Activated naive CD4-positive, alpha-beta T cell treated with anti-CD3 and anti-CD28 coated beads, Interleukin-2, amount 50 U/mL, for 24 hours (primary cell): ENCODE results near the gene ANKRD9.
"Not testable (repeated sequence)": the region's sequence is repeated elsewhere in the genome, so short reads cannot be mapped to it uniquely, and the experiment has no call there.

ENCODE experiments used
- H3K27ac Mint-ChIP-seq: one replicate; pipeline ENCODE4 v1.8.0; 2021; ENCODE audit warnings: mild to moderate bottlenecking, mixed read lengths
- H3K27me3 Mint-ChIP-seq: one replicate; pipeline ENCODE4 v1.8.0; 2021; ENCODE audit warnings: mixed read lengths
- H3K36me3 Mint-ChIP-seq: one replicate; pipeline ENCODE4 v1.8.0; 2021; ENCODE audit warnings: mixed read lengths
- H3K4me1 Mint-ChIP-seq: one replicate; pipeline ENCODE4 v1.8.0; 2021; ENCODE audit warnings: mixed read lengths
- H3K4me3 Mint-ChIP-seq: one replicate; pipeline ENCODE4 v1.8.0; 2021; ENCODE audit warnings: mild to moderate bottlenecking, mixed read lengths
- H3K9me3 Mint-ChIP-seq: one replicate; pipeline ENCODE4 v1.8.0; 2021; ENCODE audit warnings: mixed read lengths

ANKRD9 gene, protein sequence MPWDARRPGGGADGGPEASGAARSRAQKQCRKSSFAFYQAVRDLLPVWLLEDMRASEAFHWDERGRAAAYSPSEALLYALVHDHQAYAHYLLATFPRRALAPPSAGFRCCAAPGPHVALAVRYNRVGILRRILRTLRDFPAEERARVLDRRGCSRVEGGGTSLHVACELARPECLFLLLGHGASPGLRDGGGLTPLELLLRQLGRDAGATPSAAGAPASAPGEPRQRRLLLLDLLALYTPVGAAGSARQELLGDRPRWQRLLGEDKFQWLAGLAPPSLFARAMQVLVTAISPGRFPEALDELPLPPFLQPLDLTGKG

DNA sequence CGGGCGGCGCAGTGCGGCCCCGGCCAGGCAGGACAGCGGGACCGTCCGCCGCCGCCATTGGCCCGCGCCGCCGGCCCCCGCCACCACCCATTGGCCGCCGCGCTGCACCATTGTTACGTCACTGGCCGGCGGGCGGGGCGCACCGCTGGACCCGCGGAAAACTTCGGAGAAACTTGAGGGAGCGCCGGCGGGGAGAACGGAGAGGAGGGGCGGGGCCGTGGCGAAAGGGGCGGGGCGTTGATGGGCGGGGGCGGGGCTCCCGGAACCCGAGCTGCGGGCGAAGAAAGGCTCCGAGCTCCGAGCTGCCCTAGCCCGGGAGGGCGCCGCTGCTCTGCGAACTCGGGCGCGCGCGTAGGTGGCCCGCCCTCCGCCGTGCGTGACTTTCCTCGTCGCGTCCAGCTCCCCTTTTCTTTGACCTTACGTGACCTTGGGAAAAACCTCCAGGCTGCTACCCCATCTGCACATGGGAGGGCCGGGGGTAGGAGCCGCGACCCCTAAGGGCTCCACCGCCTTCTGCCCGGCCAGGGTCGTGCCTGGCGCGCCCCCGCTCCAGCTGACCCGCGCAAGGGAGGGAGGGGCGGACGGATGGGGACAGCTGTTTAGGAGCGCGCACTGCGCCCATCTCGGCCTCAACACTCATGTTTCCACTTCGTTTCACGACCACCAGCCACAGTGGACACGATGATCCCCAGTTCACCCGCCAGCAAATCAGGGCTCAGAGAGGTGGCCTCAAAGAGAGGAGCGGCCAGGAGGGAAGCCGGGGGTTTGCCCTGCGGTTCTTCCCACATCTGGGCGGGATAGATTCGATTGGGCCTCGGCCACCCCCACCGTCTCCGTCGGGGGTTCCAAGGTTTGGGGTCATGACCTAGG, at the start of gene ANKRD9:
Gene ANKRD9, minus strand, starts transcription at position 31 of the 870 bp plus-strand sequence. CDS start 1,887 bp downstream, outside the sequence.
- Mint-ChIP-seq H3K4me1 (peaks cover 8% of the 10 kb centered on the region), H3K9me3 (no peaks in the 10 kb centered on the region), H3K4me3 (peak within 1 kb of the TSS; percentile 89), H3K27me3 (no peaks in the 10 kb centered on the region), H3K36me3 (no peaks in the 10 kb centered on the region), H3K27ac (no peak within 1 kb of the TSS)

DNA sequence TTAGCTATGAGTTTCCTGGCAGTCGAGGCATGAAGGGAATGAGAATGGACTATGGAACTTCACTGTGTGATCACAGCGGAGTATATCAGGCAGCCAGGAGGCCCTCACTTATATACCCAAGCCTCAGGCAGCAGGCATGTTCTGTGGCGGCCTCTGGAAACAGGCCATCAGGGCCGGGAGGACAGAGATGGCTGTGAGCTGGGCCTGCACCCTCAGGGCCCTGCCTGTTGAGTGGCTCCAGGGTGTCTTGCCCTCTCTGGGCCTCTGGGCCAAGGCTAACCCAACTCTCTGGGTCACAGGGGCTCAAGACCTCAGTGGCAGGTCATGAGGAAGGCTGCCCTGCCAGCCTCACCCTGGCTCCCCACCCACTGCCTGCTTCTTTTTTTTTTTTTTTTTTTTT, 49.0 kb upstream of the ANKRD9 start:
- no peaks in the 10 kb centered on the region for H3K9me3 Mint-ChIP-seq
- H3K36me3 Mint-ChIP-seq = no peaks in the 10 kb centered on the region
- no peaks in the 10 kb centered on the region for H3K27me3 Mint-ChIP-seq
- no peak overlapping the region for H3K27ac Mint-ChIP-seq
- no peak overlapping the region for H3K4me3 Mint-ChIP-seq
- H3K4me1 Mint-ChIP-seq = no peaks in the 10 kb centered on the region

DNA sequence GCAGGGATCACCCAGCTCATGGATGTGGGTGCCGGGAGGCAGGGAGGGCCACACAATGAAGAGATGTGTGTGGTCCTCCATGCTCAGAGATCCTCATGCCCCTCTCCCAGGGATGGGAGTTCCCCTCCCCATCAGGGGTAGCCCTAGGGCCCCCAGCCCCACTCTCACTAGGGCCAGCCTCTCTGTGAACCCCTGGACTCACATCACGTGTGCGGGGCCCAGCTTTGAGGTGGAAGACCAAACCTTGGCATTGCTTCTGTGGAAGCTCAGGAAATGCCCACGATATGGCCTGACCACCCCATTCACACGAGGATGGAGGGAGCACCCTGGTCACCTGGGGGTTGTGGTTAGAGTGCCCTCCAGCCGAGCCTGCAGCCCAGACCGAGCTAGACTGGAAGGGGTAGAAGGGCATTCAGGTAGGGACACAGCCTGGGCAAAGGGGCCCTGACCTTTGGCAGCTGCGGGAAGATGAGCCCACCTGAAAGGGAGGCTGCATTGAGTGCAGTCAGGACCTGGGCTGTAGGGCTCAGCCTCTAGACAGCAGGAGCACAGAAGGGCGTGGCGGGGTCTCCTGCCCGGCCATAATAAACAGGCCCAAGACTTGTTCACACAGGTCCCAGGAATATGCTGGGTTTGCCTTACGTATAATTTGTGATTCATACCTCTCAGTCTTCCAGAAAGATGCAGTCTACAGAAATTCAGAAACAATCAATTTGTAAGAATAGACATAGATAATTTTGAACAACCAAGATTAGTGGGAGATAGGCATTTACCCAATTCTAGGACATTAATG, 48.1 kb upstream of the ANKRD9 start:
- no peaks in the 10 kb centered on the region for H3K4me1 Mint-ChIP-seq

DNA sequence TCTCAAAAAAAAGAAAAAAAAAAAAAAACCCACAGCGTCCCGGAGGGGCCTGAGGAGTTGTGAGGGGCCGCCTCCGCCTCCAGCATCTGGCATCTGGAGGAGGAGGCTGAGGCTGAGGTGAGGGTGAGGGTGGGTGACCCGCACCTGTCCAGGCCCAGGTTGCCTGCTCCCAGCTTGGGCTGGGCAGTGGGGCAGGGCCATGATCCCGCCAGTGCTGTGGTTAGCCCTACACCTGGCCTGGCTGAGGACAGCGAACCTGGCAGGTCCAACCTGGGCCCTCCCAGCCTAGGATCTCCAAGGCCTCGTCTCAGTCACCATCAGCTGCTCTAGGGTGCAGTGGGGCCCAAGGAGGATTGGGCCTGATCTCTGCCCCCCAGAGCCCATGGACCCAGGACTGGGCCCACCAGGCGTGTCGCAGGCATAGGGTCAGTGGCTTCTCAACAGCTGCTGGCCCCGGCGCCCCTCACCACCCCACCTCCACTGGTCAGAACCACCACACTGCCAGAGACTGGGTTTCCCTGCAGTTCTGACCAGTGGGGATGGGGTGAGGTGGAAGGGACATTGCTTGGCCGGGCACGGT, 46.6 kb upstream of the ANKRD9 start:
- Mint-ChIP-seq H3K27ac (no peak overlapping the region), H3K4me3 (peak overlapping the region; percentile 4), H3K9me3 (no peaks in the 10 kb centered on the region), H3K27me3 (no peaks in the 10 kb centered on the region), H3K36me3 (no peaks in the 10 kb centered on the region), H3K4me1 (no peaks in the 10 kb centered on the region)

More for the DNA sequence above, 48.1 kb upstream of the ANKRD9 start:
- no peak overlapping the region for H3K4me3 Mint-ChIP-seq
- no peak overlapping the region for H3K27ac Mint-ChIP-seq
- no peaks in the 10 kb centered on the region for H3K9me3 Mint-ChIP-seq
- no peaks in the 10 kb centered on the region for H3K36me3 Mint-ChIP-seq
- H3K27me3 Mint-ChIP-seq = no peaks in the 10 kb centered on the region

DNA sequence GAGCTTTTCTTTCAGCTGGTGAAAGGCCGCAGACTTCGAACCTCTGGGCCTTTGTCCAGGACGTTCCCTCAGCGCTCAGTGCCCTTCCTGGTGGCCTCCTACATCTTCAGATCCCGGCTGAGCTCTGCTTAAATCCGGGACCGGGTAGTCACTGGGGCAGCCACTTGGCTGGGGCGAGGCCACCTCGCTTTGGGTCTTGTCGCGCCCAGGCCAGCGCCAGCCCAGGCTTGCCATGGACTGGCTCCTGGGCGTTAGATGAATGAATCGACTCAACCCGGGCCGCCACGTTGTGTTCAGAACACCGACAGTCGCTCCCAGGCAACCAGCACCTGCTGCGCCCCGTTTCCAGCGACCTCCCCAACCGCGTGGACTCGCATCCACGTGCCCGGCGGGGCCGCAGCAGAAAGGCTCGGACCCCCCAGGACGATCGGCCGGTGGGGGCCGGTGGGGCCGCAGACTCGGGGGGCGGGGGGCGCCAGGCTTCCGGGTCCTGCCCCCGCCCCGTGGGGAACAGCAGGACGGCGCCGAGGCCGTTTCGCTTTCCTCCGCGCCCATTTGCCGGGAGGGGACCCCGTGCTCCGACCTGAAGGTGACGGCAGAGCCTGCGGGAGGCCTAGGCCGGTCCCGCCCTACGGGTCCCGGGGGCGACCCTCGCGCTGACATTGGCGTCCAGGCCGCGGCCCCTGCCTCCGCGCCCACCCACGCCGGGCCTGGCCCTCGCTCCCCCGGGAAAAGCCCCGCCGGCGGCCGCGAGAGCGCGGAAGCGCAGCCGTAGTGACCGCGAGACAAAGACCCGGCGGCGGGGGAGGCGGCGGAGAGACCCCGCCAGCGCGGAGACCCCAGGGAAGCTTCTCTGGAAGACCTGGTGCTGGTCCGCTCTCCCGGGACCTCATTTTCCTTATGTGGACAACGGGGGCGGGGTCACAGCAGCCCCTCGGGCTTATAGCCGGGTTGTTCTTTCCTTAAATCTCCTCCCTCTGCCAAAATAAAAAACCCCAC, 45.5 kb upstream of the ANKRD9 start:
- Mint-ChIP-seq H3K4me1 (no peaks in the 10 kb centered on the region), H3K27me3 (no peaks in the 10 kb centered on the region)

DNA sequence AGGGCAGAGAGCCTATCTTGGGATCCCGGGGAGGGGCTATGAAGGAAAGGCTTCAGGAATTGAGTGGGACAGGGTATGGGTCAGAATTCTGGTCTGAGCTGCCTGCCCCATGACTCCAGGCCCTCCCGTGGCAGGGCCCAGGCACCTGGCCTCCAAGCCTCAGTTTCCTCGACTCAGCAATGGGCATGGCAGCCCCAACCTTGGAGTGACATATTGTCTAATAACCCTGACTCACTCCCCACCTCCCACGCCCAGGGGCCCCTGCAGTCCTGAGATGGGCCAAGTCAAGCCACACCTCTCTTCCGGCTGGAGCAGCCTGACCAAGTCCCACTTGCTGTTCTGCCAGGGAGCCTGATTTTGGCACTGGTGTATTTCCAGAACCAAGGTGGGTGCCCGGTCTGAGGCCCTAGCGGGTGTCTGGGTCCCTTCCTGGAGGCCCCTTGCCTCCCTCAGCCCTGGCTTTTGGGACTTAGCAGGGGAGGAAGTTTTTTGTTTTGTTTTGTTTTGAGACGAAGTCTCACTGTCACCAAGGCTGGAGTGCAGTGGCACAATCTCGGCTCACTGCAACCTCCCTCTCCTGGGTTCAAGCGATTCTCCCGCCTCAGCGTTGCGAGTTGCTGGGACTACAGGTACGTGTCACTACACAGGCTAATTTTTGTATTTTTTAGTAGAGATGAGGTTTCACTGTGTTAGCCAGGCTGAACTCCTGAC, 42.6 kb upstream of the ANKRD9 start:
- Mint-ChIP-seq H3K36me3 (no peaks in the 10 kb centered on the region), H3K4me3 (no peak overlapping the region), H3K9me3 (no peaks in the 10 kb centered on the region), H3K4me1 (no peaks in the 10 kb centered on the region), H3K27me3 (peaks cover 4% of the 10 kb centered on the region), H3K27ac (no peak overlapping the region)

More for the DNA sequence above, 45.5 kb upstream of the ANKRD9 start:
- H3K4me3 Mint-ChIP-seq = peak overlapping the region; percentile 78
- no peaks in the 10 kb centered on the region for H3K9me3 Mint-ChIP-seq
- peak overlapping the region; percentile 41 for H3K27ac Mint-ChIP-seq
- no peaks in the 10 kb centered on the region for H3K36me3 Mint-ChIP-seq

DNA sequence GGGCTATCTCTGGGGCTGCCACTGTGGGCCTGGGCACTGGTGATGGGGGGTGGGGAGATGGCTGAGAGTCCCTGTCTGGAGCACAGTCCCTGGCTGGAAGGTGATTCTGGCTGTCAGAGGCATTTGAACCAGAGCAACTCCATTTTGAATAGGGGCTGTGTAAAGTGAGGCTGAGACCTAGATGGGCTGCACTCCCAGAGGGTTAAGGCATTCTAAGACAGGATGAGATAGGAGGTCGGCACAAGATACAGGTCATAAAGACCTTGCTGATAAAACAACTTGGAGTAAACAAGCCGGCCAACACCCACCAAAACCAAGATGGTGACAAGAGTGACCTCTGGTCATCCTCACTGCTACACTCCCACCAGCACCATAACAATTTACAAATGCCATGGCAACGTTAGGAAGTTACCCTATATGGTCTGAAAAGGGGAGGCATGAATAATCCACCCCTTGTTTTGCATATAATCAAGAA, 41.4 kb upstream of the ANKRD9 start:
- H3K27ac Mint-ChIP-seq, H3K4me3 Mint-ChIP-seq, H3K9me3 Mint-ChIP-seq, H3K4me1 Mint-ChIP-seq, H3K36me3 Mint-ChIP-seq, H3K27me3 Mint-ChIP-seq: not testable (repeated sequence)

DNA sequence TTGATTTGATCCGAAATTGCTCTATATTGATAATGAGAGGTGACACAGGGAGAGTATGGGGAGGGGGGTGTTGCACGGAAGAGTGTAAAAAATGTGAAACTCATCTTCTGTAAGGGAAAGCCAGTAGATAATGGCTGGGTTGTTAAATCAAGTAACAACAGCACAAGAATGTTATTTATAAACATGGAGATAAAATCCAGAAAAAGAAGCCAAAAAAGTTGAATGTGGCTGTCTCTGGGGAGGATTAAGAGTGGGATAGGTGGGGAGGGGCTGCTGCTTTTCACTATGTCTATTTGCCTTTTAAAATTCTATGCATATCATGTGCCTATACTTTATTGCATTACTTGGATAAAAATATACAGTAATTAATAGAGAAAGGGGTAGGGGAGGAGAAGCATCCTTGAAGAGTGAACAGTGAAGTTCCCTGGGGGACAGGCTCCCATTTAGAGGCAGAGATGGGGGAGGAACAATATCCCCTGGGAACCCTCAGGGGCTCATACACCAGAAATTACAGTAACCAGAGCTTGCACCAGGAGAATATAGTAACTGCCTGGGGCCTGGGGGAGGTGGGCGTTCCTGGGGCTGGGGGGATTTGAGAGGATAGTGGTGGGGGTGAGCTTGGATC, 39.2 kb upstream of the ANKRD9 start:
- no peak overlapping the region for H3K27ac Mint-ChIP-seq
- no peaks in the 10 kb centered on the region for H3K9me3 Mint-ChIP-seq
- H3K4me3 Mint-ChIP-seq = no peak overlapping the region
- peaks cover 12% of the 10 kb centered on the region for H3K27me3 Mint-ChIP-seq
- no peaks in the 10 kb centered on the region for H3K36me3 Mint-ChIP-seq
- H3K4me1 Mint-ChIP-seq = peaks cover 6% of the 10 kb centered on the region

DNA sequence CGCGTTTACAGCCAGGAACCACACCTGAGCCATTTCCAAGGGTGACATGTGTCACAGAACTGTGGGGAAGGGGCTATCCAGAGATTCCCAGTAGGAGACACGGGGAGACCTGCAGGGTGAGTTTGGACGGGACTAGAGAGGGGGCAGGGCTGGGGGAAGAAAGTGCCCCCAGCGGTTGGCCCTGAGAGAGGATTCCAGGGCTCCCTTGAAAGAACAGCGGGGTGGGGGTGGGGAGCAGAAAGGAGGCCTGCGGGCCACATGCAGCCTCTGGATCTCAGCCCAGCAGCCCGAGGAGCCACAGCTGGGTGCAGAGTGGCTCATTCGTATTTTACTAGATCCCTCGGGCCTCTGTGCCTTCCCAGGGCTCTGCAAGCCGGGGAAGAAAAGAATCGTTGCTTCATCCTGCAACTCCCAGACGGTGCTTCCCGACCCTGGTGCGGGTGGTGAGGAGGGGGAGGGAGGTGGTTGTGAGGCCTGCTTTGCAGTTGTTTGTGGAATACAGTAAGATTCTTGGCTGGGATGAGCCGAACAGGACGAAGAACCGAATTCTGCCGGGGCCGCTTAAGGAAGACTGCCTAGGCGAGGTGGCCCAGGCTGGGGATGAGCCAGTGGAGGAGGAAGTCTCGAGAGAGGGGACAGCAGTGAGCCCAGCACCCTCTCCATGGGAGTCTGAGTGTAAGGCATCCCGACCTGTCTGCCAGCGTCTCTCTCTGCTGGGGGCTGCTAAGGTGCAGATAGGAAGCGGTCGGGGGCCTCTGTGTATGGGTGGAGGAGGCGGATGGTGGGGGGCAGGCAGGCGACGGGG, 36.1 kb upstream of the ANKRD9 start:
- Mint-ChIP-seq H3K27ac (peak overlapping the region; percentile 62), H3K36me3 (no peaks in the 10 kb centered on the region), H3K4me1 (peaks cover 6% of the 10 kb centered on the region), H3K4me3 (peak overlapping the region; percentile 33), H3K9me3 (no peaks in the 10 kb centered on the region), H3K27me3 (peaks cover 15% of the 10 kb centered on the region)

DNA sequence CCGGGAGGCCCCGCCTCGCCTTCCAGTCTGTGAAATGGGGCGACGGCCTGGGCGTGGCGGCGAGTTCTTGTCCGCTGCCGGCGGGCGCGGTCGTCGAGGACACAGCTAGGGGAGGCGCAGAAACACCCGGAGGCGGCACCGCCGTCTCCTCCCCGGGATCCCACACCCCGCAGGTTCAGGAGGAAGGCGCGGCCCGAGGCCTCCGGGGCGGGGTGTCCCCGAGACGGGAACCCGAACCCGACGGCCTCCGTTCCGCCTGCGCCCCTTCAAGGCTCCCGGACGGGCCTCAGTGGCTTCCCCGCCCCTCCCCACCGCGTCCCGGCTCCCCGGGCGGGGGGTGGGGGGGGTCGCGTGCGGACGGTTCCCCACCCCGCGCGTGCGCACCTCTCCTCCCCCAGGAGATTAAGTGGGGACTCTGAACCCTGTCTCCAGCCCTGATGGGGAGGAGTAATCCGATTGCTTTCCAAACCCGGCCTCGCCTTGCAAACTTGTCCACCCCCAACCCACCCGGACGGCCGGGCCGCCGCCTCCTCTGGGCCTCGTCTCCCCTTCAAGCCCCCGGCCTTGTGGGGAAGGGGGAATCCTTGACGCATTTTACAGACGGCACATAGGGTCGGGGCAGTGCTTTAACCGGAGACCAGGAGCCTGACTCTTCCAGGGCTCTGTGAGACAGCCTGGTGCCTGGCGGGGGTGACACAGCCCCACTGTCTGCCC, 35.3 kb upstream of the ANKRD9 start:
- Mint-ChIP-seq H3K9me3 (no peaks in the 10 kb centered on the region), H3K4me3 (peak overlapping the region; percentile 33), H3K27ac (no peak overlapping the region), H3K4me1 (peaks cover 6% of the 10 kb centered on the region), H3K36me3 (no peaks in the 10 kb centered on the region), H3K27me3 (peaks cover 15% of the 10 kb centered on the region)

DNA sequence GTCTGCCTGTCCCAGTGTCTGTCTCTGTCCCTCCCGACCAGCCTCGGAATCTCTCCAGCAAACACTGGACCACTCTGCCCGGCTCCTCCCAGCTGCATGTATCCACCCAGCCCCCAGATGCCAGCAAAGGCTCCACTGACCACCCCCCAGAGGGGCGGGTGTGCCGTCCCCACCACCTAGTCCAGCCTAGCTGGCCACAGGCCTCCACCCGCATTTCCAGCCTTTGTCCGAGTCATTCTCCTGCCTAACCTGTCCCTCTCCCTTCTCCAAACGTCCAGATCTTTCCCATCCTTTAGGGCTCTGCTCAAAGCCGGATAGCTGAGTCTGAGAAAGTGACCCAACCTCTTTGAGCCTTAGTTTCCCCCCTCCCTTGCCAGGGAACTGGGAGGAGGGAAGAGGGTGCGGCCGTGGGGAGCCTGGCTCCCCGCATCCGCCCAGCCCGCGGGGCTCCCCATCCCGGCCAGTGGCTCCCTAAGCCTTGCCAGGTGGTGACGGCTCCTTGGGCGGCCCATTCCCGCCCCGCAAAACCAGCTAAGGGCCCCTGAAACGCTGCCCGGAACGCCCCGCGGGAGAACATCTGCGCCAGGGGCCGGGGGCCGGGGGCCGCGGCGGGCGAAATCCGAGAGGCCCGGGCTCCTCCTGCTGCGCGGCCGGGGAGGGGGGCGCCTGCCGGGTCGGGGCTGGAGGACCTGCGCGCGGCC, 34.6 kb upstream of the ANKRD9 start:
- no peaks in the 10 kb centered on the region for H3K36me3 Mint-ChIP-seq
- H3K4me3 Mint-ChIP-seq = no peak overlapping the region
- no peak overlapping the region for H3K27ac Mint-ChIP-seq
- peaks cover 15% of the 10 kb centered on the region for H3K27me3 Mint-ChIP-seq
- peaks cover 6% of the 10 kb centered on the region for H3K4me1 Mint-ChIP-seq
- H3K9me3 Mint-ChIP-seq = no peaks in the 10 kb centered on the region

DNA sequence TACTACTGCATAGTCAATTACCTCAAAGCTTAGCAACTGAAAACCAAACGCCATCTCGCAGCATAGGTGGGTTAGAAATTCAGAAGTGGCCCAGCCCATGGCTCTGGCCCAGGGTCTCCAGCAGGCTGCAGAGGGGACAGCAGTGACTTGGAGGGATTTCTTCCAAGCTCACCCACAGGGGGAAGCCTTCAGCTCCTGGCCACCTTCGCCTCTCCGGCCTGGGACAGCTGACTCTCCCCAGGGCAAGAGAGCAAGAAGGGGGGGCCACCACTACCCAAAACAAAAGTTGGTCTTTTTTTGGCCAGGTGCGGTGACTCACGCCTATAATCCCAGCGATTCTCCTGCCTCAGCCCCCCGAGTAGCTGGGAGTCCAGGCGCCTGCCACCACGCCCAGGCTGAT, 32.2 kb upstream of the ANKRD9 start:
- Mint-ChIP-seq H3K4me3 (no peak overlapping the region), H3K4me1 (peaks cover 6% of the 10 kb centered on the region), H3K27ac (no peak overlapping the region), H3K9me3 (no peaks in the 10 kb centered on the region), H3K36me3 (no peaks in the 10 kb centered on the region), H3K27me3 (peaks cover 11% of the 10 kb centered on the region)
